GM19193 (cell line): Measurements from ENCODE around the gene SASH3.

Experiments used
- POLR2A ChIP-seq: IDR thresholded peaks from 4 replicates; pipeline ENCODE4 v1.6.1; 2011; ENCODE audit not compliant: insufficient read depth, insufficient read length; ENCODE audit errors: extremely low read depth

The SASH3 gene

DNA sequence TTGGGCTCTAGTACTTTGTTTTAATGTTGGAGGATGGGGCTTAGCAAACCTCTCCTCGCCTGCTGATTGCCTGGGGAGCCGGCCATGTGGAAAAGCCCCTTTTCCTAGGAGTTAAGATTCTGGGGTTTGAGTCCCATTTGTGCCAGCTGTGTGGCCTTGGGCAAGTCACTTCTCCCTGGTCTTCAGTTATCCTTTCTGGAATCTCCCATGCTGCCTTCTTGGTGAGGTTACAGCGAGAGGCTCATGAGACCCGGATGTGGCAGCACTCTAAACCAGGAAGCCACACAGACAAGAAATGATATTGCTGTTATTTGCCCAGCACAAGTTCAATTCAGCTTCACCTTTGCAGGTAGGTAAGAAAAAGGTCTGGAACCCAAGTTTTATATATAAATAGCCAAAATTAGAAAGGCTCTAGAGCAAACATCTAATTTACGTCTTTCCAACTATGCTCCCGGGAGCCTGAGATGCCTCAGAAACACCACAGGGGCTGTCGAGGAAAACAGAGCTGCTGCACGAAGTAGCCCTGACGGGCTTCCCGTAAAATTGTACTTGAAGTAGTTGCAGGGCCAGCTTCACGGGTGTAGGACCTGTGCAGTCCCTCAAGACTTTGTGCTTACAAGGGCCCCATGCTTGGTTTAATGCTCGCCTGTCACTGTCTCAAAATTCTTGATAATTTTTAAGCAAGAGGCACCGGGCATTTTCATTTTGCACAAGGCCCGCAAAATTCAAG lies 8.3 kb upstream of the SASH3 start:
- TF ChIP-seq POLR2A: no peak

DNA sequence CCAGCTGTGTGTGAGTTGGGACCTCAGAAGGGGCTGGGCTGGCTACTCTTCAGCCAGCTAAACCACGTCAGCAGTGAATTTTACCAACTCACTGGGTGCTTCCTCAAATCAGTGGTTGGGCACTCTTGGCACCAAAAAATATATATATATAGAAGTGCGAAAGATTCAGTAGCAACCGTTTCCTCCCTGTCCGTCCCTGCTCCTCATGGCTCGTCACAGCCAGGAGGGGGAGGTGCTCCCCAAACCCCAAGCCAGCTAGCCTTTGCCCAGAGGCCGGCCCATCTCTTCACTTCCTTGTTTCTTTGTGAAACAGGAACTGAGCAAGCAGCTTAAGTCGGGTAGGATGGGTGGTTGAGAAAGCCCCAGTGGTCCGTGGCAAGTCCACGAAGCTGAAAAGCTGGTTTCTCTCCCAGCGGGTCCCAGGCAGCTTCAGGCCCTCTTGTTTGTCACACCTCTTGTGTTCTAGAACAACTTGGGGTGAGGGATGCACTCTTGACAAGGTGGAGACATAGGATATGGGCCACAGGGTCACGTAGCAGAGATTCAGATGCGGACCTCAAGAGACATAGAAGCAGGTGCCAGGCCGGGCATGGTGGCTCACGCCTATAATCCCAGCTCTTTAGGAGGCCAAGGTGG lies 6.8 kb upstream of the SASH3 start:
- peak; percentile 52 for TF ChIP-seq POLR2A

DNA sequence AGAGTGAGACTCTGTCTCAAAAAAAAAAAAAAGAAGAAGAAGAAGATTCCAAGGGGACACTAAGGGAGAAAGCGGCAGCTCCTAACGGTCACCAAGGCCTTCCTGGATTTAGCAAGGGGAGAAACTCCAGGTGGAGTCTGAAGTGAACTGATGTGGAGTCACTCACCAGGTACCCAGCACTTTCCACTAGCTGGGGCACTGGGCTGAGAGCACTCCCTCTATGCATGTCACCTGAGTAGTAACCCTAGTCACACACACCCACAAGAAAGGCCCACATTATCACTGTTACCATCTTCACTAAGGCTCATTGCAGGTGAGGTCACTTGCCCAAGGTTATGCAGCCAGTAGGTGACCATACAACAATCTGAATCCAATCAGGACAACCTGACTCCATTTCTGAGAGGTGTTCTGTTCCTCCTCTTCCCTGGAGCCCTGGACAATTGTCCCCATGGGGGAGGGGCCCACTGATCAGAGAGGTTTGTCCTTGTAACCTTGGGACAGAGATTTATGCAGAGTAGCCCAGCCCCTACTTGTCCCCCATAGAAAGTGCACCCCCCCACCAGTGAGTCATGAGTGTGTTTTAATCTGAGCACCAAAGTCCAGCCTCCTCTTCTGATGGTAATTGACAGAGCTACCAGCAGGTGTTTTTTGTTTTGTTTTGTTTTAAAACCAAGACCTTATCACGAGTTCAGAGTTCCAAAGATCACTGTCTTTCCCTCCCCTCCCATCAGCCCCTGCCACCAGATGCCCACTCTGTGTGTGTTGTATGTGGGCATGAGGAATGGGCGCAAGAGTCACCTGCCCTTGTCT lies 5.9 kb upstream of the SASH3 start:
- no peak for TF ChIP-seq POLR2A

DNA sequence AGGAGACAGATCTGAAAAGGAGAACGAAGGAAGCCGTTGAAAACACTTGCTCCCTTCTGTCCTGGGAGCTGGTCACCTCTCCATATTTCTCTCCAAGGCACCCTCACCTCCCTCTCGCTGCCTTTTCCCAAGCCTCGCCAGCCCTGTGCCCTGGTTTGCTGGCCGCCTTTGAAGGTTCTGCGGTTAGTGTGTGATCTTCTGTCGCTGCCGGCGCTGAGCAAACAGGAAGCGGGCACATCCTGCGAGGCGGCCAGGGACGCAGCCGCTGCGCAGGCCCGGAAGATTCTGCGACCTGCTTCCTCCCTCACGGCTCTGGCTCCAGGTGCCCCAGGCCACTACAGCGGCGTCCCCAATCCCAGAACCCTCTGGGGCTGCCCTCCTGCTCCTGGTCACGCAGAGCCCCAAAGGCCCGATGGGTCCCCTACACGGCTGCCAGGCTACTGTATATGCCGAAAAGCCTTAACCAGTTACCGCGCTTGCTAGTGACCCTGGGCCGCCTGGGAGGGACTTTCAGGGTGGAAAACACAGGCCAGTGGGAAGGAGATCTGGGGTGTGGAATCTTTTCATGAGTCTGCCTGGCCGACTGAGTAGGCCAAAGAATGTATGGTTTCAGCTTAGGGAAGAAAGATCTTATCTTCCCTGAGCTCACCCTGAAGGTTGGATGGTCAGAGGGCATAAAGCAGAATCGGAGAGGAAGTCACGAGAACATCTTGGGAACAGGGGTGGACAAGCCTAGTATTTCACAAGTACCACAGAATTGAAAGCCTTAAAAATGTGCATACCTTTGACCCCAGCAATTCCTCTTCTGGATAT lies 2.3 kb upstream of the SASH3 start:
- peak; percentile 73 for TF ChIP-seq POLR2A

DNA sequence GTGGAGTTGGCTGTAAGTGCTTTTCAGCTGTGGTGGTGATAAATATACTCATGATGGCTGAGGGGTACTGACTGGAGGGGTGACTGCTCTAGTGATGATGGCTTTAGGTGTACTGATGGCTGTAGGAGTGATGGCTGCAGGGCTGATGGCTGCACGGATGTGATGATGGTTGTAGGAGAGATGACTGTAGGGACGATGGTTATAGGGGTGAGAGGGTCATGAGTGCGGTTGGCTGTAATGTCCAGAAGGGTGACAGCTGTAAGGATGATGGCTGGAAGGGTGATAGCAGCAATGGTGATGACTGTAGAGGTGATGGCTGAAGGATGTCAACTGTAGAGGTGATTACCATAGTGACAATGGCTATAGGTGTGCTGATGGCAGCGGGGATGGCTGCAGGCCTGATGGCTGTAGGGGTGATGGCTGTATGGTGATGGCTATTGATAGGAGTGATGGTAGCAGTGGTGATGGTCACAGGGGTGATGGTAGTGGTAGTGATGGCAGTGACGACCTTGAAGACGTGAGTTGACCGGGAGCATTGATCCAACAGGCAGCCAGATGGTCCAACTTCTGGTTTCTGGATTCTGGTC lies 570 bp upstream of the SASH3 start:
- TF ChIP-seq POLR2A: no peak

DNA sequence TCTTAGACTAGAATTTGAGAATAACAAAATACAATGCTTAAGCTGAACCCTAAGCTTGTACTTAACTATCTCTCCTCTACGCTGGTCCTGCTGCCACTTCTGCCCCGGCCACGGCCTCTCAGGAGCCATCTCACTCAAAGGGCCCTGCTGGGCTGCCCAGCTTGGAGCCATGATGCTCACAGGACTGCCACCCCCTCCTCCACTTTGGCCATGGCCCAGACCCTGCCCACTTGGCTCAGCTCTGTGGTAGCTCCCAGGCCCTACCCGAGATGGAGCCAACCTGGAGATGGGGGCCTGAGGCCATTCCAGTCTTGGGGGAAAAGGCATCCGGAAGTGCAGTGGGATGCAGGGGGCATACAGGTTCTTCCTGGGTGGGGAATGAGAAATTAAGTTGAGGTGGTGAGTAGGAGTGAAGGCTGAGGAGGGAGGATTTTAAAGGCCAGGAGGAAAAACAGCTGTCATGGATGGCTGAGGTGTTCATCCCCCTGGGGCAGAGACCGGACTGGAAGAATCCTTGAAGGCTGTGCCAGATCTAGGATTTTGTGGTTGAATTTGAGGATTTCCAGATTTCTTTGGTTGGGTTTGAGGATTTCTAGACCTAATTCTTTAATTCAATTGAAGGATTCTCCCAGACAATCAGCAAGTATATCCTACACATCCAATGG lies 824 bp downstream of the SASH3 start:
- no peak for TF ChIP-seq POLR2A

DNA sequence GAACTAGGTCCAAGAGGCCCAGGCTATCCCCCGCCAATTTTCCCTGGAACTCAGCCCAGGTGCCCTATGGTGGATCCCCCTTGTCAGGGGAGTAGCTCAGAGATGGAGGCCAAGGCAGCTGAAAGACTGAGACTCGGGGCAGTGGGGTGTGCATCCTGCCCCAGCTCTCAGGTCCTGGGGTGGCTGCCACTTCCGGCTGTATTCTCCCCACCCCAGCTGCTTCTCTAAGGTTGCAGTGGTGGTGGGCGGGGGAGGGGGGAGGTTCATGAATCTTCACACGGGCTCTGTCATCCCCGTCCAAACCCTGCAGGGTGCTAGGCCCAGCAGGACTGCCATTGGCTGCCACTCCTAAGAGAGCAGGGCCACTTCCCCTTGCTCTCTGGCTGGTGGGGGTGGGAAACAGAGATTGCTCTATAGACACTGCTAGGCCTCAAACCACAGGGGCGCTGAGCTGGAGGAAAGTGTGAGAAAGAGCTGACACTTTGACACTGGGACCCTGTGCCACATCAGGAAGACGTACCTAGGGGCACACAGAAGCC lies 1.5 kb downstream of the SASH3 start:
- peak; percentile 81 for TF ChIP-seq POLR2A

DNA sequence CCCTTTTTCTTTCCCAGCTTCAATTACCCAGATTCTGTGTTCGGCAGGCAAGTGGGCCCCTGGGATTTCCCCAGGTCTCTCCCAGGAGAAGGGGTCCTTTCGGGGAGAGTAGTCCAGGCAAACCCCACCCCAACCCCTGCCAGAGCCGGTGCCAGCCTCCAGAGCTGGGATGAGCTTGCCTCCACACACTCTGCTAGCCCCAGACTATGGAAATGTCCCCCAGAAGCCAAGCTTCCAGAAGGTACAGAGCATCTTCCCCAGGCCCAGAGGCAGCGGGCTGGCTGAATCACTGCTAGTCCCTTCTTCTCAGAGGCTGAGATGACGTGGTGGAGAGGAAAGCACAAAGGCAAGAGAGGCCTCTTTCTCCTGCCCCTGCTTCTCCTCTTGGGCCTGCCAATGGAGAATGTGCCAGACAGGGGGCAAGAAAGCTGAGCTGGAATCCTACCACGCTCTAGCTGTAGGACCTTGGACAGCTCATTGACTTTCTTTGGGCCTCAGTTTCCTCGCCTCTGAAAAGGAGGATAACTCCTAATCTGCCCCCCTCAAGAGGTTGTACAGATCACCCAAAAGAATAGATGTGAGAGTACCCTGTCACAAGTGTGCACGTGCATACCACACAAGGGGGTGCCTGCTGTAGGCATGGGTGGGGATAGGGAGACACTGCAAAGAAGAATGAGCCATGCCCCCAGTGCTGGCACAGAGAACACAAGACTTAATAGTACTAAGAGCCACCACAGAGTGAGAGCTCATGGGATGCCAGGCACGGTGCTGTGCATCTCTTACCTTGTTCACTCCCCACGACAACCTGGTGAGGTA lies 2.1 kb downstream of the SASH3 start:
- TF ChIP-seq POLR2A: no peak

DNA sequence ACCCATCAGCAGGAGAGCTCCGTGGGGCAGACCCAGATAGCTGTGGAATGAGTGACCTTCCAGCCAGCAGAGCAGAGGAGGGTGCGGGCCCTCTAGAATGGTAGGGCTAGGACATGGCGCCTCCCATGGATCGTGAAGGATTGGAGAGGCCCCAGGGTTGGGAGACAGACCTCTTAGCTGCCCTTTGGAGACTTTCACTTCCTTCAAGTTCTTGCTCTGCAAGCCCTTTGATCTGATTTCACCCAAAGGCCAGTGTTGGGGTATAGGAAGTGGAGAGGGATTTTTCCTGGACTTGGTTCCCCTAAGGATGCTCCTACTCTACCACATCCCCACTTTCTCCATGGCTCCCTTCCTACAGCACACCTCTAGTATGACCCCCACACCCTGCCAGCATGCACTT lies 3.0 kb downstream of the SASH3 start:
- no peak for TF ChIP-seq POLR2A

DNA sequence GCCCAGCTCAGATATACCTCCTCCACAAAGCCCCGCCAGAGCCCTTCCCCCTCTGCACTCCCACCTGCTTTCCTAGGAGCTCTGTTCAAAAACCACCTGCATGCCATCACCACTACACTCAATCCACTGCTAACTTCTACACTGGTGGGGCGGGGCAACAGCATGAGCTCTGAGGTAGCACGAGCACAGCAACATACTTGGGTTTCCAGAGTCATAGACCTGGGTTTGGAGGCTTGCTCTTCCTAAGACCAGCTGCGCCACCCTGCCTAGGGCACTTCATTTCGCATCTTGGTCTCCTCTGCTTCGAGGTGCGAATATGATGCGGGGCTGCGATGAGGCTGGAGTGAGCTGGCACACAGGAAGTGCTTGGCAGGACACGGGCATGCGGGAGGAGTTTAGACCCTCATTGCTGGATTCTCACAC lies 3.6 kb downstream of the SASH3 start:
- no peak for TF ChIP-seq POLR2A

DNA sequence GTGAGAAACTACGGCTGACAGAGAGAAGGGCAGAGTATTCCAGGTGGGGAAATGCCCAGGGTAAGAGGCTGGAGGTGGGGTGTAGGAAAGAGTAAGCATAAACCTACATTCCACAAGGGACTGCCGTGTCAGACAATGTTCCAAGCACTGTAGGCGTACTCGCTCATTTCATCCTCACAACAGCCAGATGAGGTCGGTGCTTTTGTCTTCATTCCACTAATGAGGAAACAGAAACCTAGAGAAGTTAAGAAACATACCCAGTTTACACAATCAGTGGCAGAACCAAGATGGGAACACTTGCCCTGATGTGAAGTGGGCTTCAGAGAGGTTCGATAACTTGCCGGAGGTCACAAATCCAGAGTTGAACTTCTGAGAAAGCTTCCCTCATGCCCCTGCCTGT lies 4.6 kb downstream of the SASH3 start:
- TF ChIP-seq POLR2A: no peak

DNA sequence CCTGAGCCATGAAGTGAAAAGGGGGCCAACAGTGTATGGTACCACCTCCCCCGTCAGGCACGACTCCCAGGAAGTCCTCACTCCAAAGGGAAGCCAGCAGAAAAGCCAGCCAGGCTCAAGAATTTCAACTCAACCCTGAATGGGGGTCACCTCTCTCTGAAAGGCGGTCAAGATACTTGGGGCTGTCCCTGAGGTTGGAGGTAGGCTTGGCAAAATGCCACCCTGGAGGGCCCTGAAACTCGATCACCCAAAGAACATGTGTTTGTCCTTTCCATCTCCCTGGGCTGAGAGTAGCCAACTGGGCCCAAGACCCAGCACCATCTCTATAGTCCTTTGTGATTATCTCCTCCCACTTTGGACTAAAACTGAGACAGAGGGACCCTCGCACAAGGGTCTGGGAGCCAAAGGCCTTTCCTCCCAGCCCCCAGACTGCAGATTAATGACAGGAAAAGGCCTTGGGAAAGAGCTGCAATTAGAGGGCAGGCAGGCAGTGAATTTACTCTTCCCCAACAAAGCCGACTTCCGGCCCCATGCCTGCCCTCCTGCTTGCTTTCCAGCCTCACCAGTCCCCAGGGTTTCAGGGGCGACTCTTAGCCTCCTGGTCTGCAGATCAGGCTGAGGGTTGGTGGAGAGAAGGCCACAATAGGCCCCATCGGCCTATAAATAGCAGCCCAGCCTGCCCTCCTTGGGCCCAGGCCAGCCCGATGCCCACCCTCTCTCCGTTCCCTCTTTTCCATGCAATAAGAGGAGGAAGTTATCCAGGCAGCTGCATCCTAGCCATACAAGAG lies 5.6 kb downstream of the SASH3 start:
- TF ChIP-seq POLR2A: no peak
